Gastrocnemius medialis (tissue), 4 donors: ENCODE data around the gene TOP3A.

Source experiments
- CTCF ChIP-seq, 5 experiments: fragments of 450-650 bp in 3 of 5; fragments of 200-600 bp in 2 of 5; sonication (generic) in 2 of 5; IDR thresholded peaks in 4 of 5; conservative IDR thresholded peaks in 1 of 5; 1 replicate in 4 of 5; 2 replicates in 1 of 5; pipeline ENCODE4 v1.5.1; 2016 to 2019; ENCODE audit warnings: antibody characterized with exemption in 5 of 5, mild to moderate bottlenecking in 3 of 5, moderate library complexity in 3 of 5
- POLR2A ChIP-seq, 2 donors: fragments of 450-650 bp; IDR thresholded peaks; one replicate each; pipeline ENCODE4 v1.6.1; 2017; ENCODE audit warnings: antibody characterized with exemption in 2 of 2, mild to moderate bottlenecking in 2 of 2, moderate library complexity in 2 of 2

- TF ChIP-seq POLR2A (IDR thresholded peaks at IDR 0.05) (no peak), CTCF (IDR thresholded peaks at IDR 0.05 in 4 of 5, conservative IDR thresholded peaks at IDR 0.05 in 1 of 5) (no peak)
Observed at GRCh38 chr17:18322522-18322921, 7.7 kb upstream of the TOP3A start.
